Measurements from ENCODE around the gene CCDC170. TPM values are rescaled to one million over a fixed set of nuclear protein-coding genes. Genes with fewer than 3 reads are reported as not detected.
A peak's percentile ranks its signal among the peaks of the same experiment; 100 is the strongest.

CCDC170 gene
- total RNA-seq, 1 experiment from 2014 or later, result not detected

DNA sequence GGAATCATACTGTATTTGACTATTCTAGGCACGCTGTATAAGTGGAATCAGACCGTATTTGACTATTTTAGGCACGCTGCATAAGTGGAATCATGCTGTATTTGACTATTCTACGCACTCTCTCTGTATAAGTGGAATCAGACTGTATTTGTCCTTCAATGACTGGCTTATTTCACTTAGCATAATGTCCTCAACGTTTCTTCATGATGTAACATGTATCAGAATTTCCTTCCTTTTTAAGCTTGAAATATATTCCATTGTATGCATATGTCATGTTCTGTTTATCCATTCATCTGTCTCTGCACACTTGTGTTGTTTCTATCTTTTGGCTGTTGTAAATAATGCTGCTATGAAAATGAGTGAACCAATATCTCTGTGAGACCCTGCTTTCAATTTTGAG lies 5.7 kb downstream of the CCDC170 start:
- Mint-ChIP-seq H3K4me3 (ENCODE audit: unreplicated experiment) (no peak overlapping the region), H3K27me3 (ENCODE audit: insufficient read depth, unreplicated experiment) (peaks cover 10% of the 10 kb centered on the region), H3K9me3 (ENCODE audit: unreplicated experiment) (no peaks in the 10 kb centered on the region), H3K4me1 (ENCODE audit: insufficient read depth, unreplicated experiment) (peaks cover 7% of the 10 kb centered on the region), H3K36me3 (ENCODE audit: insufficient read depth, unreplicated experiment) (no peaks in the 10 kb centered on the region), H3K27ac (ENCODE audit: low read depth, unreplicated experiment) (no peak overlapping the region)
- intact Hi-C loops (cut with micrococcal nuclease), result no loop called here
- DNase-seq (ENCODE audit: unreplicated experiment), result no peak
- TF ChIP-seq, protein P1, sequence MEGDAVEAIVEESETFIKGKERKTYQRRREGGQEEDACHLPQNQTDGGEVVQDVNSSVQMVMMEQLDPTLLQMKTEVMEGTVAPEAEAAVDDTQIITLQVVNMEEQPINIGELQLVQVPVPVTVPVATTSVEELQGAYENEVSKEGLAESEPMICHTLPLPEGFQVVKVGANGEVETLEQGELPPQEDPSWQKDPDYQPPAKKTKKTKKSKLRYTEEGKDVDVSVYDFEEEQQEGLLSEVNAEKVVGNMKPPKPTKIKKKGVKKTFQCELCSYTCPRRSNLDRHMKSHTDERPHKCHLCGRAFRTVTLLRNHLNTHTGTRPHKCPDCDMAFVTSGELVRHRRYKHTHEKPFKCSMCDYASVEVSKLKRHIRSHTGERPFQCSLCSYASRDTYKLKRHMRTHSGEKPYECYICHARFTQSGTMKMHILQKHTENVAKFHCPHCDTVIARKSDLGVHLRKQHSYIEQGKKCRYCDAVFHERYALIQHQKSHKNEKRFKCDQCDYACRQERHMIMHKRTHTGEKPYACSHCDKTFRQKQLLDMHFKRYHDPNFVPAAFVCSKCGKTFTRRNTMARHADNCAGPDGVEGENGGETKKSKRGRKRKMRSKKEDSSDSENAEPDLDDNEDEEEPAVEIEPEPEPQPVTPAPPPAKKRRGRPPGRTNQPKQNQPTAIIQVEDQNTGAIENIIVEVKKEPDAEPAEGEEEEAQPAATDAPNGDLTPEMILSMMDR (IDR thresholded peaks at IDR 0.05; ENCODE audit: unreplicated experiment), result no peak
- CTCF ChIA-PET, result no interaction called here
- no TSS peak for BruUV-seq (replicated peaks)
- POLR2A ChIA-PET, result interaction anchor here (0.6 kb wide), 1 partner anchor 385 kb away, joined by 3 read pairs; no protein-coding TSS in a partner anchor

DNA sequence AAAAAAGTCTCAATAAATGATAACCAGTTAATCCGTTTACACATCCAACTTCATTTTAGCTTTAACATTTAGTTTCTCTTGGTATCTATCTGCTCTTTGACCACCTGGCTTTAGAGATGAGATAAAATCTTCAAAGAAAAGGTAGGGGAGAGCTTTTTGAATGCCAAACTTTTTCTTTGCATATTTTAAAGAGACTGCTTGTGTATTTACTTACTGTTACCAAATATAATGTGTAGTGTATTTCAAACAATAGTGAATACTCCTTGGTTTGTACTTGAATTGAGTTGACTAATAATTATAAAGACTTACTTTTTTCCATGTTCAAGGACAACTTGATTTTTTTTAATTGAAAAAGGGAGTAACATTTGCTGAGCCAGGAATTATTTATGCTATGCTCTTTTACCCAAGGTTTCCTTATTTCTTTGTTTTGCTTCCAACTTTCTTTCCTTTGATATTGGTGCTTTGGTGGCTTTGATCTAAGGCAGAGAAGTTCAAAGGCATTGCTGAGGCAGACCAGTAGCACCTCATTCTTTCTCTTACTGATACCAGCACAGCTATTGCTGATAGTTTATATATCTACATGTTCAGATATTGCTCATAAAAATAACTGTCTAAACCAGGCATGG lies 7.8 kb downstream of the CCDC170 start:
- Mint-ChIP-seq H3K4me1 (ENCODE audit: insufficient read depth, unreplicated experiment) (peaks cover 7% of the 10 kb centered on the region), H3K9me3 (ENCODE audit: unreplicated experiment) (no peaks in the 10 kb centered on the region), H3K27ac (ENCODE audit: low read depth, unreplicated experiment) (no peak overlapping the region), H3K36me3 (ENCODE audit: insufficient read depth, unreplicated experiment) (no peaks in the 10 kb centered on the region), H3K4me3 (ENCODE audit: unreplicated experiment) (no peak overlapping the region), H3K27me3 (ENCODE audit: insufficient read depth, unreplicated experiment) (no peaks in the 10 kb centered on the region)
- POLR2A ChIA-PET, result interaction anchor here (0.7 to 1.0 kb wide), 3 partner anchors 13 to 167 kb away, joined by 3 read pairs; no protein-coding TSS in a partner anchor
- TF ChIP-seq, protein P1 (IDR thresholded peaks at IDR 0.05; ENCODE audit: unreplicated experiment), result no peak
- CTCF ChIA-PET, result no interaction called here
- no peak for DNase-seq (ENCODE audit: unreplicated experiment)
- BruUV-seq (replicated peaks), result no TSS peak
- intact Hi-C loops (cut with micrococcal nuclease), result no loop called here

DNA sequence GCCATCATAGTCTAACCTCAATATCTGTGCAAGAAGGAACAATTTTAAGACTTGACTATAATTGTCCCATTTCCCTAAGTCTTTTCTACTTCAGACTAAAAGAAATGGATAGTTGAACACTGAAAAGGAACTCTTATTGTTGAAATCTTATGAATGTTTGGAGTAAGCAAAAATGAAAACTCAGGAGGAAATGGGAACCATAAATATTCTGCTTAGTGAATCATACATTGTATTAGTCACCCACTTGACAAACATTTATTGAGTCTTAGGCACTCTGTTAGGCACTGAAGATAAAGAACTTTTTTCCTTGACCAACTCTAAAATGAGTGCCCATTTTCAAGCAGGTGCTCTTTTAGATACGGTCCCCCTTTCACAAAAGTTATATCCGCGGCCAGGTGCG lies 8.7 kb downstream of the CCDC170 start:
- Mint-ChIP-seq H3K27ac (ENCODE audit: low read depth, unreplicated experiment) (no peak overlapping the region), H3K36me3 (ENCODE audit: insufficient read depth, unreplicated experiment) (no peaks in the 10 kb centered on the region), H3K9me3 (ENCODE audit: unreplicated experiment) (no peaks in the 10 kb centered on the region), H3K4me3 (ENCODE audit: unreplicated experiment) (no peak overlapping the region), H3K4me1 (ENCODE audit: insufficient read depth, unreplicated experiment) (peaks cover 7% of the 10 kb centered on the region), H3K27me3 (ENCODE audit: insufficient read depth, unreplicated experiment) (no peaks in the 10 kb centered on the region)
- CTCF ChIA-PET, result no interaction called here
- intact Hi-C loops (cut with micrococcal nuclease), result no loop called here
- BruUV-seq (replicated peaks), result no TSS peak
- DNase-seq (ENCODE audit: unreplicated experiment), result peak; percentile 27
- TF ChIP-seq, protein P1 (IDR thresholded peaks at IDR 0.05; ENCODE audit: unreplicated experiment), result no peak
- POLR2A ChIA-PET, result interaction anchor here (1.0 kb wide), 1 partner anchor 14 kb away, joined by 3 read pairs; no protein-coding TSS in a partner anchor

DNA sequence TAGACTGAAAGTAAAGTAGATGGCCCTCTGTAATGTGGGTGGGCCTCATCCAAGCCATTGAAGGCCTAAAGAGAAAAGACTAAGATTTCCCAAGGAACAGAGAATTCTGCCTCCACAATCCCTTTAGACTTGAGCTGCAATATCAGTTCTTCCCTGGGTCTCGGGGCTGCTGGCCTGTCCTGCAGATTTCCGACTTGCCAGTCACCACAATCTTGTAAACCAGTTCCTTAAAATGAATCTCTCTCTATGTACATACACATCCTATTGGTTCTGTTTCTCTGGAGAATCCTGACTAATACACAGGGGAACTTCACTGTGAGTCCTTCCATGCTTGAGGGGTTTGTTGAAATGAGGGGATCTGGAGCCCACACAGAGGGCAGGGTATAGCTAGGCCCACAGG lies 12.9 kb downstream of the CCDC170 start:
- POLR2A ChIA-PET, result no interaction called here
- CTCF ChIA-PET, result no interaction called here
- Mint-ChIP-seq H3K4me1 (ENCODE audit: insufficient read depth, unreplicated experiment) (peaks cover 7% of the 10 kb centered on the region), H3K36me3 (ENCODE audit: insufficient read depth, unreplicated experiment) (no peaks in the 10 kb centered on the region), H3K27me3 (ENCODE audit: insufficient read depth, unreplicated experiment) (no peaks in the 10 kb centered on the region), H3K9me3 (ENCODE audit: unreplicated experiment) (no peaks in the 10 kb centered on the region), H3K4me3 (ENCODE audit: unreplicated experiment) (no peak overlapping the region), H3K27ac (ENCODE audit: low read depth, unreplicated experiment) (no peak overlapping the region)
- DNase-seq (ENCODE audit: unreplicated experiment), result no peak
- TF ChIP-seq, protein P1 (IDR thresholded peaks at IDR 0.05; ENCODE audit: unreplicated experiment), result no peak
- intact Hi-C loops (cut with micrococcal nuclease), result no loop called here
- BruUV-seq (replicated peaks), result no TSS peak

Measured in MCF 10A (cell line).